Measurements from ENCODE around the gene PSRC1.

DNA sequence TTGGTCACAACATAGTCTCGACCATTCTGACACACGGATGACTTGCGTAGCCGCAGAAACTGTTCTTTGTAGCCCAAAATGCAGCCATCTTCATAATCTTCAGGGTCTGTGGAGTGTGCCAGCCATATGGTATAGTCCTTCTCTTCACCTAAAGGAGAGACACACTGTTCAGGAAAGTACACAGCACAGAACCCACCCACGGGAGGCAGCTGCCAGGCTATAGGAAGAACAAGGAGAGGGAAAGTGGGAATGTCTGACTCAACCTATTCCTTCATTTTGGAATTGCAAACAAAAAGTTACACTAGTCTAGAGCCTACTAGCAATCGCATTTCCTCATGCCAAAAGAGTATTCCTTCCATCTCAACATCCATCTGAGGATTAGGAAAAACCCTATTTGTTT, 40.0 kb upstream of the PSRC1 start:
- TF ChIP-seq ELF4 (IDR thresholded peaks at IDR 0.05) (no peak), FOXM1 (IDR thresholded peaks at IDR 0.05; ENCODE audit: borderline replicate concordance) (no peak), ARNT (IDR thresholded peaks at IDR 0.05) (no peak), TARDBP (IDR thresholded peaks at IDR 0.05) (no peak)

Data from HEK293T (cell line).